Astrocyte of the hippocampus (primary cell): ENCODE measurements around the gene ENTPD2.
A peak's percentile ranks its signal among the peaks of the same experiment; 100 is the strongest.
"Not testable (repeated sequence)": the region's sequence is repeated elsewhere in the genome, so short reads cannot be mapped to it uniquely, and the experiment has no call there.

Experiments used
- DNase-seq: peaks from one replicate; pipeline ENCODE4 v3.0.0; 2011; ENCODE audit warnings: low read depth, low spot score

ENTPD2 gene

GRCh38 chr9:137015976-137016375, 37.9 kb downstream of the ENTPD2 start:
- DNase-seq, result no peak

DNA sequence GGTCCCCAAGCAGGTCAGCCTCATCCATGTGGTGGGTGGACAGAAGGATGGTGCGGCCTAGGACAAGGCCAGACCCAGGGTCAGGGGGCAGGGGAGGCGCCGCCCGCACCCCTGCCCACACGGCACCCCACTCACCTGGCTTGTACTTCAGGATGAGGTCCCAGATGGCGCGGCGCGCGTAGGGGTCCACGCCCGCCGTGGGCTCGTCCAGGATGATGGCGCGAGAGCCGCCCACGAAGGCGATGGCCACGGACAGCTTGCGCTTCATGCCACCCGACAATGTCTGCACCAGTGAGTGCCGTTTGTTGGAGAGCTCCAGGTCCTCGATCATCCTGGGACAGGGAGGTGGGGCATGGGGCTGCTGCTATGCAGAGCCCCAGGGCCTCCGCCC, 38.3 kb downstream of the ENTPD2 start:
- DNase-seq, result no peak

DNA sequence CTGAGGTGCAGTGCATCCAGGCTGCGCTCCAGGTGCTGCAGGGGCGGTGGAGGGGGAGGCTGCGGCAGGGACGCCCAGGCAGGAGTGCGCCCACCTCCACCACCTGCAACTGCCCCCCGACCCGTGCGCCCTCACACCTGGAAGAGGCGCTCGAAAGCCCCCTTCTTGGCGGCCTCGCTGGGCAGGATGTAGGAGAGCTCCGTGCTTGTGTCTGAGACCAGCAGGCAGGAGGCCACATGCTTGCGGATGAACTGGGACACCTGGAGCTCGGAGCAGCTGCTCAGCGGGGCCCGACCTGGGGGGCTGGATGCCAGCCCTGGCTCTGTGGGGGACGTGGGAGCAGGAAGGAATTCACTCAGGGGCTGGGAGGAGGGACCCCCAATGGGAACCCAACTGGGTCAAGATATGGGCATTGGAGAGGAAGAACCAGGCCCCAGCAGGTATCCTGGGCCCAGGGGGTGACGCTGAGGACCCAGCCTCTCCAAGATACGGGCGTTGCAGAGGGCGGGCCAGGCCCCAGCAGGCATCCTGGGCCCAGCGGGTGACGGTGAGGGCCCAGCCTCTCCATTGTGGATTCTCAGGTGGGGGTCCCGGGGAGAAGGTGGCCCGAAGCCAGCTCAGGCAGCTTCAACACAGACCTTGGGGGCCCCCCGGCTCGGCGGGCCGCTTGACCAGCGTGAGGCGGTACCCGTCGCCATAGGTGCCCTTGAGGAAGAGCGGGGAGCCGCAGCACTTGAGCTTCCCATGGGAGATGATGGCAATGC, 38.9 kb downstream of the ENTPD2 start:
- DNase-seq, result no peak

DNA sequence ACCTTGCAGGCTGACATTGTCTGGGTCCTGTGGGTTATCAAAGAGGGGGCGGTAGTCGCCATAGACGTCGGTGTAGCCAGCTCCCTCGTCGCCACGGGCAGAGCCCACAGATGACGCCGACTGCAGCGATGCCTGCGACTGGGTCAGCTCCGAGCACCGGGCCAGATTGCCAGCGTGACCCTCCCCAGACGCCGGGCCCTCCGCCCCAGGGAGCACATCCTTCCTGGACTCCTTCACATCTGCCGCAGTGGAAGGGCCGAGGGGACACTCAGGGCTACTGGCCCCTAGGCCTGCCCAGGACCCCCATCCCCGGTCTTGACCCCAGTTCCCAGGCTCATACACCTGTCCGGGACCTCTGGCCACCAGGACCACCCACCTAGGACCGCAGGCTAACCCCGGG, 39.7 kb downstream of the ENTPD2 start:
- DNase-seq, result no peak

DNA sequence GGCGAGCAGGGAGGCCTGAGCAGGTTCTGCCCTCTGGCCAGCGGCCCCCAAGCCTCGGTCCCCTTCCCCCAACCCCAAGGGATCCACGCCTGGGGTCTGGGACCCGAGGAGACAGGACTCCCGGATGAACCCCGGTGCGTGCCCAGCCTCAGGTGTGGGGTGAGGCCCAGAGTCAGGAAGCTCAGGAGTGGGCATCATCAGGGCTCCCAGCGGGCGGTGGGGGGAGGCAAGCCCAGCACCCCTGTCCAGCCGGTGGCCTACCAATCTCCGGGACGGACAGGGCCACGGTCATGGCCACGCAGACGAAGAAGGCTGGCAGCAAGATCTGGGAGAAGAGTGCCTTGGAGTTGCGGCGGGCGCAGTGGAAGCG, 40.3 kb downstream of the ENTPD2 start:
- DNase-seq, result no peak

- DNase-seq, result no peak
These were observed 40.9 kb downstream of the ENTPD2 start for GRCh38 chr9:137012694-137013570.

- no peak for DNase-seq
These were observed 41.8 kb downstream of the ENTPD2 start for GRCh38 chr9:137011907-137012675.

GRCh38 chr9:137011156-137011555, 42.7 kb downstream of the ENTPD2 start:
- DNase-seq, result no peak

DNA sequence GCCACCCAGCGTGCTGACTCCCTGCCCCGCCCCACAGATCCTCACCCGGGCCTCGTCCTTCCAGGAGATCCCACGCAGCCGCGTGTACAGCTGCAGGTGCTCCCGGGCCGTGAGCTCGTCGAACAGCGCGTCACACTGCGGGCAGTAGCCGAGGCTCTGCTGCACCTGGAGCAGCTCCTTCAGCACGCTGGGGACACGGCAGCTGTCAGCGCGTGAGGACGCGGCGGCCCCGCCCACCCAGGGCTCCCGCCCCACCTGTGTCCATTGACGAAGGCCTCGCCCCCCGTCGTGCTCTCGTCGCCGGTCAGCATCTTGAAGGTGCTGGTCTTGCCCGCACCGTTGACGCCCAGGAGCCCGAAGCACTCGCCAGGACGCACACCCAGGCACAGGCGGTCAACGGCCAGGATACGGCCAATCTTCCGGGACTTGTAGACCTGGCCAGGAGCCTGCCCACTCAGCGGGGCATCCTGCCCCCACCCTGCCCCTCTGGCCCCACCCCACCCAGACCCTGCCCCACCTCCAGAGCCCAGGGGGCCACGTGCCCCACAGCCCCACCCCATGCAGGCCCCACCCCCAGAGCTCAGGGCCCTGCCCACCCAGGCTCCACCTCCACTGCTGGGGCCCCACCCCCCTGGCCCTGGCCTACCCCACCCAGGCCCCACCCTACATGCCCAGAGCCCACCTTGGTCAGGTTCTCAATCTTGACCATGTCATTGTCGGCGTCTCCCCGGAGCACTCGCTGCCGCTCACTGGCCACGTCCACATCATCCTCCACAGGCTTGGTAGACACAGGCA, 43.7 kb downstream of the ENTPD2 start:
- DNase-seq, result no peak

- no peak for DNase-seq
These were observed 44.6 kb downstream of the ENTPD2 start for GRCh38 chr9:137009217-137009616.

GRCh38 chr9:137008312-137008711, 45.5 kb downstream of the ENTPD2 start:
- no peak for DNase-seq

GRCh38 chr9:137007816-137008270, 46.0 kb downstream of the ENTPD2 start:
- no peak for DNase-seq

- no peak for DNase-seq
These were observed 46.6 kb downstream of the ENTPD2 start for GRCh38 chr9:137007108-137007815.

- DNase-seq, result peak; percentile 49
These were observed 47.5 kb downstream of the ENTPD2 start for GRCh38 chr9:137006116-137007003.

- DNase-seq, result not testable (repeated sequence)
These were observed 49.6 kb downstream of the ENTPD2 start for GRCh38 chr9:137004285-137004684.

DNA sequence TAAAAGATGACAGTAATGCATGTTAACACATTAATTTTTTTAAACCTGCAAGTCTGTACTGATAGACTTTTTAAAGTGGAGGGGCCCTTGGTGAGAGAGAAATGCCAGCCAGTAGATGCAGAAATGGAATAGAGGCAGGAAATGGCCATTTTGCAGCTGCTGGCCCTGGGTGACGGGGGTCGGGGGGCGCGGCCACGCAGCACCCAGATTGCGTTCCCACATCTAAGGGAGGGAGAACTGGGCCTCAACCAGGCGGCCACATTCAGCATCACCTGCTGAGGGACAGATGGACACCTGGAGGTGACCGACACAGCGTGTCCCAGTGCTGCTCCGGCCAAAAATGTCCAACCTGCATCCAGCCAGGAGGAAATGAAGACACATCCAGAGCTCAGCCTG, 51.2 kb downstream of the ENTPD2 start:
- no peak for DNase-seq

DNA sequence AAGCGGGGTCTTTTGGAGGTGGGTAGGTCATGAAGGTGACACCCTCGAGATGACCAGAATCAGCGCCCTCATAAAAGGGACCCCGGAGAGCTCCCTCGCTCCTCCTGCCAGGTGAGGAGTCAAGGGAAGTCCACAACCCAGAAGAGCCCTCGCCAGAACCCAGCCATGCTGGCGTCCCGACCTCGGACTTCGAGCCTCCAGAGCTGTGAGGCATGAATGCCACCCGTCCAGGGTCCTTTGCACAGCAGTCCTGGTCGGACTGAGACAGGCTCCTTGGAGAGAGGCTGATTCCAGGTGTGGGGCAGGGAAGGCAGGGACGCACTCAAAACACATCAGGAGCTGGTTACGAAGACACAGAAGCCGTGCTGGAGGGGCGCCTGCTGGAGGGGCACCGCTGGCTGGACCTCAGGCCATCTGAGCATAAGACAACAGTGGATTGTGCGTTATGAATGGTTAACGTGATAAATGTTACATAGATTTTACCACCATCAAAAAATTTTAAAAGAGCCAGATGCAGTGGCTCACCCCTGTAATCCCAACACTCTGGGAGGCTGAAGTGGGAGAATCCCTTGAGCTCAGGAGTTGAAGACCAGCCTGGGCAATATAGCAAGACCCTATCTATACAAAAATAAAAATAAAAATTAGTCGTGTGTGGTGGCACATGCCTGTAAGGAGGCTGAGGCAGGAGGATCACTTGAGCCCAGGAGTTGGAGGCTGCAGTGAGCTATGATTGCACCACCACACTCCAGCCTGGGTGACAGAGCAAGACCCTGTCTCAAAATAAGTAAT, 51.8 kb downstream of the ENTPD2 start:
- no peak for DNase-seq

GRCh38 chr9:137000177-137000930, 53.5 kb downstream of the ENTPD2 start:
- DNase-seq, result no peak
